Gastroesophageal sphincter (tissue), 3 donors: ENCODE data around the gene FOXK1.

Source experiments
- EP300 ChIP-seq: sonication (generic); formaldehyde crosslinking; IDR thresholded peaks from one replicate; pipeline ENCODE4 v1.6.1; 2017; ENCODE audit warnings: antibody characterized with exemption, mild to moderate bottlenecking
- POLR2AphosphoS5 ChIP-seq: sonication (generic); formaldehyde crosslinking; IDR thresholded peaks from one replicate; pipeline ENCODE4 v1.6.1; 2017; ENCODE audit warnings: antibody characterized with exemption
- TF ChIP-seq, protein P1 (sequence below), 4 experiments: fragments of 200-600 bp in 2 of 4; fragments of 450-650 bp in 2 of 4; sonication (generic) in 1 of 4; IDR thresholded peaks; one replicate each; pipeline ENCODE4 v1.5.1; 2017 to 2019; ENCODE audit warnings: antibody characterized with exemption in 4 of 4, mild to moderate bottlenecking in 2 of 4, moderate library complexity in 2 of 4

DNA sequence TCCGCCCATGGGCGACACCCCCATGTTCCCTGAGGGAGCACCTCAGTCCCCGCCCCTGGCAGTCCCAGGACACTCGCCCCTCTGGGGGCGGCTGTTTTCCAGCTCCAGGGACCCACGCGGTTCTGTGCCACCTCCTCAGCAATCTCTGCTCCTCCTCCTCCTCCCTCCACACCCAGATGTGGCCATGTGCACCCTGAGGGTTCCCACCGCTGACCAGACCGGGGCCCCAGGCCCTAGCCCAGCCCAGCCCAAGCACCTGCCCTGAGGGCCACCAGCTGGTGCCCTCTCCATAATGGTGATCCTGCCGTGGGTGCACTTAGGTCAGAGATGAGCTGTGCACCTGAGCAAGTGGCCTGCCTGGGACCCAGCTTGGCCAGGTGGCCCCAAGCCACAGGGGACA is 118.4 kb downstream of the FOXK1 start:
- TF ChIP-seq, protein P1, sequence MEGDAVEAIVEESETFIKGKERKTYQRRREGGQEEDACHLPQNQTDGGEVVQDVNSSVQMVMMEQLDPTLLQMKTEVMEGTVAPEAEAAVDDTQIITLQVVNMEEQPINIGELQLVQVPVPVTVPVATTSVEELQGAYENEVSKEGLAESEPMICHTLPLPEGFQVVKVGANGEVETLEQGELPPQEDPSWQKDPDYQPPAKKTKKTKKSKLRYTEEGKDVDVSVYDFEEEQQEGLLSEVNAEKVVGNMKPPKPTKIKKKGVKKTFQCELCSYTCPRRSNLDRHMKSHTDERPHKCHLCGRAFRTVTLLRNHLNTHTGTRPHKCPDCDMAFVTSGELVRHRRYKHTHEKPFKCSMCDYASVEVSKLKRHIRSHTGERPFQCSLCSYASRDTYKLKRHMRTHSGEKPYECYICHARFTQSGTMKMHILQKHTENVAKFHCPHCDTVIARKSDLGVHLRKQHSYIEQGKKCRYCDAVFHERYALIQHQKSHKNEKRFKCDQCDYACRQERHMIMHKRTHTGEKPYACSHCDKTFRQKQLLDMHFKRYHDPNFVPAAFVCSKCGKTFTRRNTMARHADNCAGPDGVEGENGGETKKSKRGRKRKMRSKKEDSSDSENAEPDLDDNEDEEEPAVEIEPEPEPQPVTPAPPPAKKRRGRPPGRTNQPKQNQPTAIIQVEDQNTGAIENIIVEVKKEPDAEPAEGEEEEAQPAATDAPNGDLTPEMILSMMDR (IDR thresholded peaks at IDR 0.05) = no peak
- TF ChIP-seq POLR2AphosphoS5 (no peak), EP300 (no peak)
